ENCODE data around the gene EXOC3L2. TPM values are rescaled to one million over a fixed set of nuclear protein-coding genes. Genes with fewer than 3 reads are reported as not detected.

Gene EXOC3L2
- total RNA-seq, 2 experiments from 2014 or later: not detected

GRCh38 chr19:45164577-45165335 lies 80.5 kb downstream of the EXOC3L2 start:
- DNase-seq (peak; percentile 74), ATAC-seq (ENCODE audit: low read depth) (peak; percentile 83)
- Mint-ChIP-seq H3K4me1 (peaks cover 14% of the 10 kb centered on the region), H3K27ac (peak overlapping the region; percentile 83), H3K9me3 (no peaks in the 10 kb centered on the region), H3K36me3 (peaks cover 3% of the 10 kb centered on the region), H3K4me3 (peak overlapping the region; percentile 48), H3K27me3 (no peaks in the 10 kb centered on the region)
- POLR2A ChIA-PET: interaction anchor here (0.5 to 2.1 kb wide), 7 partner anchors 8 to 72 kb away, joined by 3 to 22 read pairs (median 4); partner anchors contain the start of genes BLOC1S3 and TRAPPC6A

- ATAC-seq (ENCODE audit: low read depth) (no peak), DNase-seq (no peak)
- H3K27me3 Mint-ChIP-seq: no peaks in the 10 kb centered on the region
- peaks cover 3% of the 10 kb centered on the region for H3K36me3 Mint-ChIP-seq
- H3K4me1 Mint-ChIP-seq: peaks cover 14% of the 10 kb centered on the region
- POLR2A ChIA-PET: interaction anchor here (0.5 to 2.1 kb wide), 6 partner anchors 9 to 61 kb away, joined by 3 to 22 read pairs (median 4); partner anchors contain the start of genes BLOC1S3 and TRAPPC6A
- no peaks in the 10 kb centered on the region for H3K9me3 Mint-ChIP-seq
- peak overlapping the region; percentile 48 for H3K4me3 Mint-ChIP-seq
- H3K27ac Mint-ChIP-seq: peak overlapping the region; percentile 83
These were observed 81.3 kb downstream of the EXOC3L2 start for GRCh38 chr19:45163751-45164460.

DNA sequence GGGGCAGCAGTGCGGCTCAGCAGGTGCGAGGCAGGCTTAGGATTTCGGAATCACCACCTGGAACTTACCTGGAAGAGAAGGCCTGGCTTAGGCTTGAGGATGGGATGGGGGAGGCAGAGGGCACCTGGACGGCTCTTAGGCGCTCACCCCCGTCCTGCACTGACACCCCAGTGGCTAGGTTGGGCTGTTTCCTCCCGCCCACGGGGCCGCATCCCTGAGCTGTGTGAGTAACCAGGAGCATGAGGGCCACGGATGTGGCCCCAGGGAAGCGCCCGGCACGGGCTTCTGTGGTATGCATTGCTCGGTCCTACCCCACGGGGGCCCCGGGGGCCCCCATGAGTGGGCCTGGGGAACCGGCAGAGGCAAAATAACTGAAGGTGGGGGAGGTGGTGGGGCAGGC lies 82.1 kb downstream of the EXOC3L2 start:
- H3K4me1 Mint-ChIP-seq: peaks cover 12% of the 10 kb centered on the region
- H3K27me3 Mint-ChIP-seq: peaks cover 3% of the 10 kb centered on the region
- H3K27ac Mint-ChIP-seq: no peak overlapping the region
- POLR2A ChIA-PET: interaction anchor here (2.0 to 2.1 kb wide), 2 partner anchors 10 to 15 kb away, joined by 11 to 22 read pairs; partner anchors contain the start of genes BLOC1S3 and TRAPPC6A
- no peaks in the 10 kb centered on the region for H3K9me3 Mint-ChIP-seq
- H3K36me3 Mint-ChIP-seq: peaks cover 2% of the 10 kb centered on the region
- DNase-seq: no peak
- no peak overlapping the region for H3K4me3 Mint-ChIP-seq
- no peak for ATAC-seq (ENCODE audit: low read depth)

DNA sequence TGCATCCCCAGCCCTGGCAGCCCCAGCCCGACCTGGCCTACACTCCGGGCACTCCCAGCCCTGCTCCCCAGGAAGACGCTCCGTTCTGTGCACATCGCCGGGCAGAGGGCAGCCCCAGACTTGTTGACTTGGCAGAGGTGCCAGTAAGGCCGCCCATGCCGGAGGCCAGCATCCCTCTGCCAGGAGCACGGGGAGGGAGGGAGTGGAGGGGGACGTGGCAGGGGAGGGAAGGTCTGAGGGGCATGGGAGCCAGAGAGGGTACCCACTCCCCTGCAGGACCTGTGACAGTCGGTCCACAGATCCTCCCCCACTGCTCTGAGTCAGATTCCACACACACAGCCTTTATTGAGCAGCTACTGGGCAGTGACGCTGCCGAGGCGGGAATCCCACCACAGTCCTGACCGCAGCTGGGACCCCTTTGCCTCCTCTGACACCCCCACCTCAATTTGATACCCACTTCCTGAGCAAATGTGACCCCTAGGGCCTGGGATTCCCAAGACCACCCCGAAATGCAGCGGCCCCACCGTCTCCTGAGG lies 82.5 kb downstream of the EXOC3L2 start:
- H3K4me3 Mint-ChIP-seq: no peak overlapping the region
- POLR2A ChIA-PET: no interaction called here
- no peak for ATAC-seq (ENCODE audit: low read depth)
- H3K36me3 Mint-ChIP-seq: peaks cover 2% of the 10 kb centered on the region
- H3K27ac Mint-ChIP-seq: no peak overlapping the region
- DNase-seq: no peak
- H3K4me1 Mint-ChIP-seq: peaks cover 12% of the 10 kb centered on the region
- H3K9me3 Mint-ChIP-seq: no peaks in the 10 kb centered on the region
- H3K27me3 Mint-ChIP-seq: peaks cover 7% of the 10 kb centered on the region

Other genes with a start within 250 kb of the EXOC3L2 start
- 10 to 100 TPM; 20.8 to 24.2 TPM for gene RELB, start 243.9 kb downstream of the EXOC3L2 start, total RNA-seq
- 100 to 1,000 TPM; 128 to 129 TPM for gene CLASRP, start 206.4 kb downstream of the EXOC3L2 start, total RNA-seq
- 1 to 10 TPM; 4.8 TPM for gene ZNF296, start 168.9 kb downstream of the EXOC3L2 start, total RNA-seq
- 10 to 100 TPM; 24.8 to 26.2 TPM for gene GEMIN7, start 166.1 kb downstream of the EXOC3L2 start, total RNA-seq
- 10 to 100 TPM; 29.5 to 31.9 TPM for gene PPP1R37, start 152.2 kb downstream of the EXOC3L2 start, total RNA-seq
- under 1 TPM; 0.31 to 0.47 TPM for gene NKPD1, start 84.4 kb downstream of the EXOC3L2 start, total RNA-seq
- gene TRAPPC6A, start 67.2 kb downstream of the EXOC3L2 start, total RNA-seq: 10 to 100 TPM; 61.1 to 63.6 TPM
- 10 to 100 TPM; 21.9 to 22.8 TPM for gene BLOC1S3, start 66.6 kb downstream of the EXOC3L2 start, total RNA-seq
- gene MARK4, start 5.9 kb upstream of the EXOC3L2 start, total RNA-seq: 10 to 100 TPM; 24.8 to 26.1 TPM
- gene CKM, start 77.5 kb upstream of the EXOC3L2 start, total RNA-seq: not detected
- gene KLC3, start 95.3 kb upstream of the EXOC3L2 start, total RNA-seq: not detected
- gene ERCC2, start 125.2 kb upstream of the EXOC3L2 start, total RNA-seq: 10 to 100 TPM; 20.0 to 28.2 TPM
- gene PPP1R13L, start 159.7 kb upstream of the EXOC3L2 start, total RNA-seq: 10 to 100 TPM; 20.2 to 25.7 TPM
- gene POLR1G, start 161.2 kb upstream of the EXOC3L2 start, total RNA-seq: 1 to 10 TPM; 6.0 to 6.3 TPM
- gene ERCC1, start 178.5 kb upstream of the EXOC3L2 start, total RNA-seq: 10 to 100 TPM; 63.1 to 63.3 TPM
- gene FOSB, start 222.6 kb upstream of the EXOC3L2 start, total RNA-seq: 10 to 100 TPM; 68.7 to 69.4 TPM

Data from activated naive CD8-positive, alpha-beta T cell treated with anti-CD3 and anti-CD28 coated beads, Interleukin-2, amount 10 ng/mL, durations not matched to agents 7 days and 5 days (primary cell).